MM.1S (cell line): ENCODE results near the gene ARID4A.

Experiments used
- CTCF ChIP-seq: fragments of 300-600 bp; sonication (generic); IDR thresholded peaks from 2 replicates; pipeline ENCODE4 v1.5.1; 2016; ENCODE audit warnings: antibody characterized with exemption, low read length, mixed read lengths
- EZH2phosphoT487 ChIP-seq: fragments of 300-600 bp; sonication (generic); IDR thresholded peaks from 2 replicates; pipeline ENCODE4 v1.6.1; 2018; ENCODE audit warnings: antibody characterized with exemption, low read length

GRCh38 chr14:58376791-58377190, 78.4 kb downstream of the ARID4A start:
- TF ChIP-seq EZH2phosphoT487 (no peak), CTCF (no peak)
